DND-41 (cell line): ENCODE measurements around the gene RNASE8.

Experiments
- ATAC-seq: fragments of 200-7000 bp; cut with Tn5 transposase; 3 replicates; pipeline ENCODE4 v1.9.1; 2021; ENCODE audit warnings: low read depth; ENCODE audit not compliant: insufficient read depth
- DNase-seq: peaks from one replicate; pipeline ENCODE4 v3.0.0-alpha.2; 2020
- H2AFZ ChIP-seq: 2 replicates; pipeline ENCODE4 v1.6.0; 2012; ENCODE audit warnings: low read depth, low read length
- H3K27ac ChIP-seq: 2 replicates; pipeline ENCODE4 v1.5.1; 2012; ENCODE audit warnings: low read length, inconsistent platforms
- H3K27me3 ChIP-seq: fragments of 200-600 bp; sonication (generic); 2 replicates; pipeline ENCODE4 v1.6.0; 2012; ENCODE audit warnings: low read length, mild to moderate bottlenecking, inconsistent platforms; ENCODE audit not compliant: insufficient read depth, poor library complexity
- H3K36me3 ChIP-seq: 2 replicates; pipeline ENCODE4 v1.5.1; 2012; ENCODE audit warnings: low read length, inconsistent platforms; ENCODE audit not compliant: insufficient read depth
- H3K4me1 ChIP-seq: 2 replicates; pipeline ENCODE4 v1.5.1; 2012; ENCODE audit warnings: mild to moderate bottlenecking, low read length; ENCODE audit not compliant: insufficient read depth
- H3K4me2 ChIP-seq: 2 replicates; pipeline ENCODE4 v1.6.0; 2012; ENCODE audit warnings: mild to moderate bottlenecking, moderate library complexity, low read length, inconsistent platforms; ENCODE audit not compliant: insufficient read depth
- H3K4me3 ChIP-seq, 2 experiments: fragments of 200-600 bp in 1 of 2; shearing (Covaris generic) in 1 of 2; 2 replicates each; pipeline ENCODE4 v1.5.1; 2012 to 2016; ENCODE audit warnings: inconsistent platforms in 2 of 2, low read length in 2 of 2, mild to moderate bottlenecking in 2 of 2, low read depth in 1 of 2, moderate library complexity in 1 of 2
- H3K79me2 ChIP-seq: 2 replicates; pipeline ENCODE4 v1.6.0; 2012; ENCODE audit warnings: low read length, inconsistent platforms; ENCODE audit not compliant: insufficient read depth
- H3K9ac ChIP-seq: 2 replicates; pipeline ENCODE4 v1.6.0; 2012; ENCODE audit warnings: low read depth, mild to moderate bottlenecking, inconsistent platforms, low read length, moderate library complexity
- H3K9me3 ChIP-seq: 2 replicates; pipeline ENCODE4 v1.5.1; 2012; ENCODE audit warnings: low read length, moderate library complexity, mild to moderate bottlenecking, inconsistent platforms; ENCODE audit not compliant: insufficient read depth, severe bottlenecking
- H4K20me1 ChIP-seq: 2 replicates; pipeline ENCODE4 v1.6.0; 2012; ENCODE audit warnings: low read length; ENCODE audit not compliant: insufficient read depth
- EZH2 ChIP-seq: IDR thresholded peaks from 3 replicates; pipeline ENCODE4 v1.6.1; 2012; ENCODE audit warnings: borderline replicate concordance, low read depth, mild to moderate bottlenecking, moderate library complexity, low read length, inconsistent platforms; ENCODE audit not compliant: severe bottlenecking
- TF ChIP-seq, protein P1 (sequence below): IDR thresholded peaks from 2 replicates; pipeline ENCODE4 v1.5.1; 2012; ENCODE audit warnings: borderline replicate concordance, low read length, moderate library complexity, mild to moderate bottlenecking; ENCODE audit not compliant: poor library complexity, severe bottlenecking; ENCODE audit errors: extremely low read depth

RNASE8 gene

DNA sequence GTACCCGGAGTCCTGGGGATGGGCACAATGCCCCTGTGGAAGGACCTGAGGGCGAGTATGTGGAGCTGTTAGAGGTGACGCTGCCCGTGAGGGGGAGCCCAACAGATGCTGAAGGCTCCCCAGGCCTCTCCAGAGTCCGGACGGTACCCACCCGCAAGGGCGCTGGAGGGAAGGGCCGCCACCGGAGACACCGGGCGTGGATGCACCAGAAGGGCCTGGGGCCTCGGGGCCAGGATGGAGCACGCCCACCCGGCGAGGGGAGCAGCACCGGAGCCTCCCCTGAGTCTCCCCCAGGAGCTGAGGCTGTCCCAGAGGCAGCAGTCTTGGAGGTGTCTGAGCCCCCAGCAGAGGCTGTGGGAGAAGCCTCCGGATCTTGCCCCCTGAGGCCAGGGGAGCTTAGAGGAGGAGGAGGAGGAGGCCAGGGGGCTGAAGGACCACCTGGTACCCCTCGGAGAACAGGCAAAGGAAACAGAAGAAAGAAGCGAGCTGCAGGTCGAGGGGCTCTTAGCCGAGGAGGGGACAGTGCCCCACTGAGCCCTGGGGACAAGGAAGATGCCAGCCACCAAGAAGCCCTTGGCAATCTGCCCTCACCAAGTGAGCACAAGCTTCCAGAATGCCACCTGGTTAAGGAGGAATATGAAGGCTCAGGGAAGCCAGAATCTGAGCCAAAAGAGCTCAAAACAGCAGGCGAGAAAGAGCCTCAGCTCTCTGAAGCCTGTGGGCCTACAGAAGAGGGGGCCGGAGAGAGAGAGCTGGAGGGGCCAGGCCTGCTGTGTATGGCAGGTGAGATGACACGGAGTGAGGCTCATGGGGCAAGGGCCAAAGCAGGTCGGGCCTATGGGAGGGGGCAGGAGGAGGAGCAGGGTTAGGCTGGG is 17.0 kb downstream of the RNASE8 start:
- Histone ChIP-seq H2AFZ (no peak overlapping the region), H3K27me3 (peaks cover 48% of the 10 kb centered on the region), H3K36me3 (no peaks in the 10 kb centered on the region), H3K4me1 (peaks cover 23% of the 10 kb centered on the region), H4K20me1 (peaks cover 20% of the 10 kb centered on the region; the same call in 1 of the 2 replicates), H3K79me2 (no peaks in the 10 kb centered on the region), H3K27ac (no peak overlapping the region), H3K9me3 (no peaks in the 10 kb centered on the region), H3K4me2 (no peak overlapping the region), H3K9ac (no peak overlapping the region), H3K4me3 (no peak overlapping the region)
- ATAC-seq (no peak), DNase-seq (no peak)
- TF ChIP-seq, protein P1, sequence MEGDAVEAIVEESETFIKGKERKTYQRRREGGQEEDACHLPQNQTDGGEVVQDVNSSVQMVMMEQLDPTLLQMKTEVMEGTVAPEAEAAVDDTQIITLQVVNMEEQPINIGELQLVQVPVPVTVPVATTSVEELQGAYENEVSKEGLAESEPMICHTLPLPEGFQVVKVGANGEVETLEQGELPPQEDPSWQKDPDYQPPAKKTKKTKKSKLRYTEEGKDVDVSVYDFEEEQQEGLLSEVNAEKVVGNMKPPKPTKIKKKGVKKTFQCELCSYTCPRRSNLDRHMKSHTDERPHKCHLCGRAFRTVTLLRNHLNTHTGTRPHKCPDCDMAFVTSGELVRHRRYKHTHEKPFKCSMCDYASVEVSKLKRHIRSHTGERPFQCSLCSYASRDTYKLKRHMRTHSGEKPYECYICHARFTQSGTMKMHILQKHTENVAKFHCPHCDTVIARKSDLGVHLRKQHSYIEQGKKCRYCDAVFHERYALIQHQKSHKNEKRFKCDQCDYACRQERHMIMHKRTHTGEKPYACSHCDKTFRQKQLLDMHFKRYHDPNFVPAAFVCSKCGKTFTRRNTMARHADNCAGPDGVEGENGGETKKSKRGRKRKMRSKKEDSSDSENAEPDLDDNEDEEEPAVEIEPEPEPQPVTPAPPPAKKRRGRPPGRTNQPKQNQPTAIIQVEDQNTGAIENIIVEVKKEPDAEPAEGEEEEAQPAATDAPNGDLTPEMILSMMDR = no peak
- TF ChIP-seq EZH2 = no peak

DNA sequence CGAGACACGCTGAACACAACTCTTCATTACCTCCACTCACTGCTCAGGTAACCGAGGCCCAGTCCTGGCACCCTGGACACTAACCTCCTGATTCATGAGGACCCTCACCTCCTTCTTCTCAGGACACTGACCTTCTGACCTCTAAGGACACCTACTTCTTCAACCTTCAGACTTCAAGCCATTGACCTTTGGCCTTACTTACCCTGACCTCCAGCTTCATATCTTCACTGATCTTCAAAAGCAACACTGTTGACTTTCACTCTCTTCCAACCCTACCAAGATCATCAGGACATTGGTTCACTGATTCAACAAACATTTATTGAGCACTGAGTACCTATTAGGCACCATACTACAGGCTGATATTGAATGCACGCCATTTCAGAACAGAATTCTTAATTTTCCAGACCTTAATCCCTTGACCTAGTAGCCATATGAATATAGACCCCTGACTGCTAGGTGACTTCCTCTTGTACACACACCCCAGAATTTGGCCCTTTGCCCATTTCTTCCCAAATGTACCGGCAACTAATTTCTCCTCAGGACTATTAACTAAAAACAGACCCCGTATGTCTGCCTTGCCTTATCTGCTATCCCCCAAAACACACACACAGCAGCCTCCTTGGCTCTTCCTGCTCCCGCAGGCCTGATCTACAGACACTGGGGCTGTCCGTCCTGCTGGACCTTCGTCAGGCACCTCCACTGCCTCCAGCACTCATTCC is 18.3 kb downstream of the RNASE8 start:
- Histone ChIP-seq H3K9me3 (no peaks in the 10 kb centered on the region), H3K4me1 (peaks cover 15% of the 10 kb centered on the region), H3K4me3 (no peak overlapping the region), H2AFZ (no peak overlapping the region), H3K27me3 (peaks cover 45% of the 10 kb centered on the region), H3K9ac (no peak overlapping the region), H3K27ac (no peak overlapping the region), H3K36me3 (no peaks in the 10 kb centered on the region), H4K20me1 (0 out of 2 replicates have a peak, but pooled peaks cover 14% of the 10 kb centered on the region), H3K4me2 (no peak overlapping the region), H3K79me2 (no peaks in the 10 kb centered on the region)
- DNase-seq = no peak
- no peak for ATAC-seq
- TF ChIP-seq, protein P1 = no peak

DNA sequence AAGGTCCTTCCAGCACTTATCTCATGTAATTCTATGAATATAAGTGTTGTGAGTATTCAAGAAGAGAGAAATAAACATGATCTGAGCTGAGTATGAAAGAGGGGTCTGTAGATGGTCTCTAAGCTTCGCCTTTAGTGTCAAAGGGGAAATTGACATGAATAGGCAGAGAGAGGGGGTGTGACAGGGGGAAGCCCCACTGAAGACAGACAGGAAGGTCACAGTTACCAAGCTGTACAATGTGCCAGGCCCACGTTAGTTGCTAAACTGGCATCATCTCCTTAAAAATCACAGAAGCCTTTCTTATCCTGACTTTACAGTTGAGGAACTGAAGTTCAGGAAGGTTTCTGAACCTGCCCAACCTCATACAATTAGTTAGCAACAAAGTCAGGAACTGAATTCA is 20.1 kb downstream of the RNASE8 start:
- Histone ChIP-seq H3K36me3 (no peaks in the 10 kb centered on the region), H3K4me2 (no peak overlapping the region)

More for the DNA sequence above, 20.1 kb downstream of the RNASE8 start:
- Histone ChIP-seq H3K9me3 (no peaks in the 10 kb centered on the region), H3K4me1 (no peaks in the 10 kb centered on the region), H3K79me2 (no peaks in the 10 kb centered on the region), H3K4me3 (no peak overlapping the region), H2AFZ (no peak overlapping the region), H3K27ac (no peak overlapping the region), H3K27me3 (peaks cover 27% of the 10 kb centered on the region), H4K20me1 (no peaks in the 10 kb centered on the region), H3K9ac (no peak overlapping the region)
- ATAC-seq (no peak), DNase-seq (no peak)
- TF ChIP-seq, protein P1 = no peak
- TF ChIP-seq EZH2 = no peak
